Lower leg skin (tissue), 3 donors: ENCODE data around the gene BBS1.

ENCODE experiments used
- CTCF ChIP-seq, 3 donors: fragments of 450-650 bp; IDR thresholded peaks; one replicate each; pipeline ENCODE4 v1.5.1; 2016; ENCODE audit warnings: antibody characterized with exemption in 3 of 3, mild to moderate bottlenecking in 3 of 3, moderate library complexity in 2 of 3
- POLR2A ChIP-seq, 2 donors: fragments of 450-650 bp; IDR thresholded peaks; one replicate each; pipeline ENCODE4 v1.6.1; 2016 to 2017; ENCODE audit warnings: antibody characterized with exemption in 2 of 2, mild to moderate bottlenecking in 1 of 2, moderate library complexity in 1 of 2

- TF ChIP-seq CTCF (IDR thresholded peaks at IDR 0.05) (no peak), POLR2A (IDR thresholded peaks at IDR 0.05) (no peak)
Measured at GRCh38 chr11:66563832-66564231, 53.4 kb downstream of the BBS1 start.
